GM18519 (cell line): ENCODE results near the gene MT3.
A peak's percentile ranks its signal among the peaks of the same experiment; 100 is the strongest.

Experiments
- ATAC-seq: cut with Tn5 transposase; IDR thresholded peaks from one replicate; pipeline ENCODE4 v1.9.1; 2021; ENCODE audit warnings: mild to moderate bottlenecking, moderate library complexity; ENCODE audit not compliant: unreplicated experiment, low FRiP score

MT3 gene

GRCh38 chr16:56625943-56626654 is 36.8 kb downstream of the MT3 start:
- ATAC-seq: no peak

- ATAC-seq: no peak
Observed at GRCh38 chr16:56626685-56627084, 37.4 kb downstream of the MT3 start.

DNA sequence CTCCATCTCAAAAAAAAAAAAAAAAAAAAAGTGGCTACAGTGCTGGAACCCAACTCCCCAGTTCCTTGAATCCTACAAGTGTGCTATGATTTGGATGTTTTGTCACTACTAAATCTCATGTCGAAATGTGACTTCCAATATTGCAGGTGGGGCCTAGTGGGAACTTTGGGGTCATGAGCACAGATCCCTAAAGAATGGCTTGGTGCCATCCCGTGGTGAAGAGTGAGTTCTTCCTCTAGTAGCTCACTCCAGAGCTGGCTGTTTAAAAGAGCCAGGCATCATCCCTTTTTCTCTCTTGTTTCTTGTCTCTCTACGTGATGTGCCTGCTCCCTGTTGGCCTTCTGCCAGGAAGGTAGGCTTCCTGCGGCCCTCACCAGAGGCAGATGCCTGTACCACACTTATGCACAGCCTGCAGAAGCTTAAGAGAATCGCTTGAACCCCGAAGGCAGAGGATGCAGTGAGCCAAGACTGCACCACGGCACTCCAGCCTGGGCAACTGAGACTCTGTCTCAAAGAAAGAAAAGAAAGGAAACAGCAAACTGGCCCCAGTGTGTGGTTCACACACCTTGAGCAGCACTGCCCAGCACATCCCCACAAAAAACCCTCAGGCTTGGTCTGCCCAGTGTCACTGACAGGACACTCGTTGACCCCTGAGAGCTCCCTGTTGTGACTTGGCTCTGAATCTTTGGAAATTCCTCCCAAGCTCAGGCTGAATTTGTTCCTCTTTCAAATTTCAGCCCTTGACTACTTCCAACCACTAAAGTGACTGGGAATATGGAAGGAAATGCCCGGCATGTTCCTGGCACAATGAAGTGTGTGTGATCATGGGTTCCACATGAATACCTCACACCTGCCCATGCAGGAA is 39.4 kb downstream of the MT3 start:
- no peak for ATAC-seq

DNA sequence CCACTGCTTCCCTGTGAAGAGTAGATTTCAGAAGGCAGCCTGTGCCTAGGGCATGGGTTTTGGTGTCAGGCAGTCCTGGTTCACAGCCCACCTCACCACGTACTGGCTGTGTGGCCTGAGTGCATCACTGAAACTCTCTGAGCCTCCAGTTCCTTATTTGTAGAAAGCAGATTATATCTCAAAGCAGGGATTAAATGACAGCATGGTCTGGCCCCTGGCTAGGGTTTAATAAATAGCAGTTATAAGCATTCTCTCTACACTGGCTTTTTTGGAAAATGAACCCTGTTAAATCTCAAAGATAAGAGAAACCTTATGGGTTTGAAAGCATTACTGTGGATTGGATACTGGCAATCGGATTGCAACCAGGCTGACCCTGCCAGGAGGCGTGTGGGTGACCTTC is 40.2 kb downstream of the MT3 start:
- no peak for ATAC-seq

DNA sequence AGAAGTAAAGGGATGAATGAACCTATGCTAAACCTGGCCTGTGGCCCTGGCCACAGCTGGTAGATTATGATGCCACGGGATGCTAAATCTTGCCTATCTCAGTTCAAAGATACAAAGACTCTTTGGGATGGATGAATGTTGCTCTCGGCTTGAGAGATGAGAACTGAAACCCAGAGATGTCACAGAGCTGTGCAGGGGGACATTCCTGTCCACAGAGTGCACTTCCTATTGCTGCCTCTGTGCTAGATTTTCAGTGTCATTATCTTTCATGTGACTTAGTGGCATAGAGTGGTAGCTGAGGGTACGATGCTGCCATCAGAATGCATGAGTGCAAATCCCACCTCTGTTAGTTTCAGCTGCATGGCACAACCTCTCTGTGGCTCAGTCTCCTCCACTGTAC is 40.8 kb downstream of the MT3 start:
- peak; percentile 91 for ATAC-seq

DNA sequence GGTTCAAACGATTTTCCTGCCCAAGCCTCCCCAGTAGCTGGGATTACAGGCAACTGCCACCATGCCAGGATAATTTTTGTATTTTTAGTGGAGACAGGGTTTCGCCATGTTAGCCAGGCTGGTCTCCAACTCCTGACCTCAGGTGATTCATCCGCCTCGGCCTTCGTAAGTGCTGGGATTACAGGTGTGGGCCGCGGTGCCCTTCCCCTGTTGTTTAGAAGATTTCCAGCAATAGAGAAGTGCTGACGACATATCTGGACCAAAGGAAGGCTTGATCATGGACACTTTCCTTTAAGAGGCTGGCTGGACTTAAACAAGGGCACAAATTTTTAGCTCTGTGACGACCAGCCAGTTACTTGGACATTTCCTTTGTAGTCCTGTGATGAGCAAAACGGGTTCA is 41.9 kb downstream of the MT3 start:
- ATAC-seq: no peak

DNA sequence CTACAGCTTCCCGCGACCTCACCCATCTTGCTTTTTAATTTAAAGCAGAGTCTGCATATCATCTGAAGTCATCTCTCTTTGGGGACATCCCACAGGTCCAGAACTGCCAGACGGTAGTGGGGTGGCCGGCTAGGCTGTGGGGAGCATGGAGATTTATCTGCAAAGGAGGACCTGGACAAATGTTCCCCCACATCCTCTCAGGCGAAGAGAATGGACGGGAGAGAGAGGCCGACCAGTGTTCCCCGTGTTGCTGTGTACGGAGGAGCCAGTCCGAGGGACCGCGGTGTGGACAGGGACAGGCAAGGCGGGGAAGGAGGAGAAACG is 42.5 kb downstream of the MT3 start:
- ATAC-seq: no peak

DNA sequence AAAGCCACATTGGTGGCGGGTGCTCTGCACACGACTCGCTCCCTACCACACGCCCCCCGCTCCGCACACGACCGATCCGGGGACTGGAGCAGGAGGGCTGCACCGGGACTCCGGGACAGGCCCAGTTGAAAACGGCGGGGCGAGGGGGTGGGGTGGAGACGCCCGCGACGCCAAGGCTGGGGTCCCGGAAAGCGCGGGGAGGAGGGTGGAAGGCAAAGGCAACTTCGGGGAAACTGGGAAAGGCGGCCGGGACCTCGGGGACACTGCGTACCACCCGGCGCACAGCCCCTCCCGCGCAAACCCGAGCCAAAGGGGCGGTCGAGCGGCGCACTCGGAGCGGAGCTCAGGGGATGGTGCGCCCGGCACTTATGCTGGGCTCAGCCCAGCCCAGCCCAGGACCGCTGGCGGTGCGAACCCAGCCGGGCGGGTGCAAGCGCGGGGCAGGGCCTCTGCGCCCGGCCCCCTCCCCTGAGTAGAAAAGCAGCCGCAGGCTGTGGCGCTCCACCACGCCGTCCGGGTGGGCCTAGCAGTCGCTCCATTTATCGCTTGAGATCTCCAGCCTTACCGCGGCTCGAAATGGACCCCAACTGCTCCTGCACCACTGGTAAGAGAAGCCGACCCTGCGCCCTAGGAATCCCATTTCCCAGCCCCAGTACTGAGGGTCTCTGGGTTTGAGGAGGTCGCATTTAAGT is 43.0 kb downstream of the MT3 start, which contains the start of gene MT1M:
TSS of gene MT1M (plus strand) at position 504 of the 692 bp plus-strand sequence. CDS start at position 577, 73 bp downstream.
- no peak for ATAC-seq

DNA sequence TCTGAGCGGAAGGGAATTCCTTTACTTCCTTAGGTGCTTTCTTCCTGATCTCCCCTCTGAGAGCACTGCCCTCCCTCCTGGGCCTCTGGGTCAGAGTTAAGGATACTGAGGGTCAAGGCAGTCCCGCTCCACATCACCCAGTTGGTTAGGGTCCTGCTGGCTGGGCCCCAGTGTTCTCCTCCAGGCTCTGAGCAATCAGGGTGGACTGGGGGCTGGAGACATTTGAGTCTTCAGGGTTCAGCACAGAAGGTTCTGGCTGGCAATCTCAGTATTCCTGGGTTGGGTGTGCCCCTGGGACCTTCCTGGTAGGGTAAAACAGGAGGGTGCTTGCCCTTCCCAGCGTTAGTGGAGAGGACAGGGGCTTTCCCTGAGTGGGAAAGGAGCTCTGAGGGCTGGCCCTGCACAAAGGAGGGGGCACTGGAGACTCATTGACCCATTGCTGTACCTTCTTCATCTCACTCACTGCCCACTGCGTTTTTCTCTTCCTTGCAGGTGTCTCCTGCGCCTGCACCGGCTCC is 43.6 kb downstream of the MT3 start:
- no peak for ATAC-seq

DNA sequence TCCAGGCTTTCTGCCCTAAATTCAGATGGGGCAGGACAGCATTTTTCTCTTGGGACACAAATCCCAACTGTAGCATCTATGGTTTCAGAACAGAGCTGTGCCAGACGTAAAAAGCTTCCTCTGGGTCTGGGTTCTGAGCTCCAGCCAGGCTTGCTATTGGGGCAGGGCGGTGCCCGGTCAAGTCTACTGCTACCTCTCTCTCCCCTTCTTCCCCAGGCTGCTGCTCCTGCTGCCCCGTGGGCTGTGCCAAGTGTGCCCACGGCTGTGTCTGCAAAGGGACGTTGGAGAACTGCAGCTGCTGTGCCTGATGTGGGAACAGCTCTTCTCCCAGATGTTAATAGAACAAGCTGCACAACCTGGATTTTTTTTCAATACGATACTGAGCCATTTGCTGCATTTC is 44.2 kb downstream of the MT3 start:
- no peak for ATAC-seq

DNA sequence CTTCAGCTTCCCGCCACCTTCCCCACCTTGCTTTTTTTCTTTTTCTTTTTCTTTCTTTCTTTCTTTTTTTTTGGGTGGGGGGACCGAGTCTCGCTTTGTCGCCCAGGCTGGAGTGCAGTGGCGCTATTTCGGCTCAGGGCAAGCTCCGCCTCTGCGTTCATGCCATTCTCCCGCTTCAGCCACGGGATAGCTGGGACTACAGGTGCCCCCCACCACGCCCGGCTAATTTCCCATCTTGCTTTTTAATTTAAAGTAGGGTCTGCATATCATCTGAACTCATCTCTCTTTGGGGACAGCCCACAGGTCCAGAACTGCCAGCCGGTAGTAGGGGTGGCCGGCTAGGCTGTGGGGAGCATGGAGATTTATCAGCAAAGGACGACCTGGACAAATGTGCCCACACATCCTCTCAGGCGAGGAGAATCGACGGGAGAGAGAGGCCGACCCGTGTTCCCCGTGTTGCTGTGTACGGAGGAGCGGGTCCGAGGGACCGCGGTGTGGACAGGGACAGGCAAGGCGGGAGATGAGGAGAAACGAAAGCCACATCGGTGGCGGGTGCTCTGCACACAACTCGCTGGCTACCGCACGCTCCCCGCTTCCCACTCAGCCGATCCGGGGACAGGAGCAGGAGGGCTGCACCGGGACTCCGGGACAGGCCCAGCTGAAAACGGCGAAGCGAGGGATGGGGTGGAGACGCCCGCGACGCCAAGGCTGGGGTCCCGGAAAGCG is 45.5 kb downstream of the MT3 start:
- ATAC-seq: no peak

- ATAC-seq: no peak
Observed at GRCh38 chr16:56635441-56635967, 46.2 kb downstream of the MT3 start.

DNA sequence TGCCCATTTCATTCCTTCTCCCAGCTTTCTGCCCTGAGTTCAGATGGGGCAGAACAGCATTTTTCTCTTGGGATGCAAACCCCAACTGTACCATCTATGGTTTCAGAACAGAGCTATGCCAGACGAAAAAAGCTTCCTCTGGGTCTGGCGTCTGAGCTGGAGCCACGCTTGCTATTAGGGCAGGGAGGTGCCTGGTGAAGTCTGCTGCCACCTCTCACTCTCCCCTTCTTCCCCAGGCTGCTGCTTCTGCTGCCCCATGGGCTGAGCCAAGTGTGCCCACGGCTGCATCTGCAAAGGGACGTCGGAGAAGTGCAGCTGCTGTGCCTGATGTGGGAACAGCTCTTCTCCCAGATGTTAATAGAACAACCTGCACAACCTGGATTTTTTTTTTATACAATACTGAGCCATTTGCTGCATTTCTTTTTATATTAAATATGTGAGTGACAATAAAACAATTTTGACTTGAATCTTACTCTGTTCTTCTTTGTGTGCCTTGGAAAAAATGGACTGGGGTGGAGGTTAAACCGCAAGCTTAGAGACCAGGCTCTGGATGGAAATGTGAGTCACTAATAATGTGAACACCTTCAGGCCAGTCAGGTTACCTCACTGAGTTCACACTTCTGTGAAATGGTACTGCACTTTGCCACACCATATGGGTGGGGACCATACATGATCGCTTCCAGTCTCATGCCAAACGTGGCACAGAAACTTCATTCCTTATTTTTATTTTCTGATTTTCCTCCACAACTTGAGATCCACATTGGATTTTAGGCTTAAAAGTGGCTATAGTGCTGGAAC is 47.5 kb downstream of the MT3 start:
- no peak for ATAC-seq

DNA sequence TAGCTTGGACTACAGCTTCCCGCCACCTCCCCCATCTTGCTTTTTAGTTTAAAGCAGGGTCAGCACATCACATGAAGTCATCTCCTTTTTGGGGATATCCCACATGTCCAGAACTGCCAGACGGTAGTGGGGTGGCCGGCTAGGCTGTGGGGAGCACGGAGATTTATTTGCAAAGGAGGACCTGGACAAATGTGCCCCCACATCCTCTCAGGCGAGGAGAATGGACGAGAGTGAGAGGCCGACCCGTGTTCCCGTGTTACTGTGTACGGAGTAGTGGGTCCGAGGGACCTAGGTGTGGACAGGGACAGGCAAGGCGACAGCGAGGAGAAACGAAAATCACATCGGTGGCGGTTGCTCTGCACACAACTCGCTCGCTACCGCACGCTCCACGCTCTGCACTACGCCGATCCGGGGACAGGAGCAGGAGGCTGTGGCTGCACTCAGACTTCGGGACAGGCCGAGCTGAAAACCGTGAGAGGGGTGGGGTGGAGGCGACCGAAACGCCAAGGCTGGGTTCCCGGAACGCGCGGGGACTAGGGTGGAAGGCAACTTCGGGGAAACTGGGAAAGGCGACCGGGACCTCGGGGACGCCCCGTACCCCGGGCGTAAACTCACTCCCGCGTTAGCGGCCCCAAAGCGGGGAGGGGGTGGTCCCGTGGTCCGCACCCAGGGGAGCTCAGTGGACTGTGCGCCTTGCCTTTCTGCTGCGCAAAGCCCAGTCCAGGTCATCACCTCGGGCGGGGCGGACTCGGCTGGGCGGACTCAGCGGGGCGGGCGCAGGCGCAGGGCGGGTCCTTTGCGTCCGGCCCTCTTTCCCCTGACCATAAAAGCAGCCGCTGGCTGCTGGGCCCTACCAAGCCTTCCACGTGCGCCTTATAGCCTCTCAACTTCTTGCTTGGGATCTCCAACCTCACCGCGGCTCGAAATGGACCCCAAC is 48.8 kb downstream of the MT3 start, which contains the start of gene MT1A:
TSS of gene MT1A (plus strand) at position 853 of the 937 bp plus-strand sequence. CDS start at position 926, 73 bp downstream.
- ATAC-seq: no peak

DNA sequence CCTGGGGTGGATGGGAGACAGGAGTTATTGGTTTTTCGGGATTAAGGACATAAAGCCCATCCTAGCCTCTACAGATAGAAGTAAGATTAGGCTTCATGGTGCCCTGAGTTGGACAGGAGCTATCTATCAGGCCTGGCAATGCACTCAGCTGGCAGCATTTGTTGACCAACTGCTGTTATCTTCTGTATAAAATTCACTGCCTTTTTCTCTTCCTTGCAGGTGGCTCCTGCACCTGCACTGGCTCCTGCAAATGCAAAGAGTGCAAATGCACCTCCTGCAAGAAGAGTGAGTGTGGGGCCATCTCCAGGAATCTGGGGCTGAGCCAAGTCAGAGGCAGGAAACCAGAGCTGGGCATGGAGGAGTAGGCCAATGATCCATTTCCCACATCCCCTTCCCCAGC is 49.7 kb downstream of the MT3 start:
- no peak for ATAC-seq

GRCh38 chr16:56640076-56640475 is 50.7 kb downstream of the MT3 start:
- no peak for ATAC-seq
